Hematopoietic multipotent progenitor cell treated with erythropoietin and hydrocortisone succinate and interleukin-3 and kit ligand, for 6 days (in vitro differentiated cells): ENCODE measurements around the gene ATAD3C.
"Not testable (repeated sequence)": the region's sequence is repeated elsewhere in the genome, so short reads cannot be mapped to it uniquely, and the experiment has no call there.

Experiments used
- DNase-seq: peaks from one replicate; pipeline ENCODE4 v3.0.0-alpha.2; 2015

ATAD3C gene

DNA sequence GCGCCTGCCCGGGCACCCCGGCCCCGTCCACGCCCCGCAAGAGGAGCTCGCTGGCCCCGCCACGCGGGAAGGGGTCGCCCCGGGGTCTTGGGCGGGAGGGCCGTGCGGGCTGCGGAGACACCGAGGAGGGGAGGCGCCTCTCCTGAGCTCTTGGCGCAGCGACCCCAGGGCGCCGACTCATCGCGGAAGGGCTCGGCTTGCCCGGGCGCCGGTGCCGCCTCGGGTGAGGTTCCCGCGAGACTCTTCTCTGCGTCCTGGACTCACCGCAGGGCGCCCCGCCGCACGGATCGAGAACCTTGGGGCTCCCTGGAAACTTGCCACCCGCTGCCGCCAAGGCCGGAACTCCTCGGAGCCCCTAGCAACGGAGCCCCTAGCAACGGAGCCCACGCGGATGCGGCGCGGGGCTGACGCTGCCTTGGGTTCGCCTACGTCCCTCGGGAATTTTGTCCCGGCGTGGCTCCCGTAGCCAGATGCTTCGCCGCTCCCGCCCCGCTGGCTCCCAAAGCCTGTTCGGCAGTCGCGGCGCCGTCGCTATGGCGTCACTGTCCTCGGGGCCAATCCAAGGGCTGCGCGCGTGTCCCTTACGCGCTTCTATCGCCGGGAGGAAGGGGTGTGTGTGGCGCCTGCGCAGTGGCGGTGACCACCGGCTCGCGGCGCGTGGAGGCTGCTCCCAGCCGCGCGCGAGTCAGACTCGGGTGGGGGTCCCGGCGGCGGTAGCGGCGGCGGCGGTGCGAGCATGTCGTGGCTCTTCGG, 62.2 kb downstream of the ATAD3C start, which contains the start of gene ATAD3A:
Gene ATAD3A (plus strand): TSS at position 630 of the 753 bp plus-strand sequence. CDS start 107 bp downstream, at position 737.
- peak; percentile 98 for DNase-seq

DNA sequence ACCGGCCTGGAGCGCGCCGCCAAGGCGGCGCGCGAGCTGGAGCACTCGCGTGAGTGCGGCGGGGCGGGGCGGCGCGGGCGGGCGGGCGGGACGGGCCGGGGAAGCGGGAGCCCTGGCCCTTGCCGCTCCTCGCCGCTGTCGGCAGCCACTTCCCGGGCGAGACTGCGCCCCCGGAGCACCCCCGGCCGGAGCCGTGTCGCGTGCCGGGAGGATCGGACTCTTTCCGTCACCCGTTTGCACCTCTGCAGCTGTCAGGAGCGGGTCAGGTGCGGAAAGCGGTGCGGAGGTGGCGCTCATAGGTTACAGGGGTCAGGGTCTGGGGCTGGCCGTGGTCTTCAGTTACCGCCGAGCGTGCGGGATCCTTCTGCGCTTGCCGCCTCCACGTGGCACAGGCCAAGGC, 62.9 kb downstream of the ATAD3C start:
- not testable (repeated sequence) for DNase-seq

DNA sequence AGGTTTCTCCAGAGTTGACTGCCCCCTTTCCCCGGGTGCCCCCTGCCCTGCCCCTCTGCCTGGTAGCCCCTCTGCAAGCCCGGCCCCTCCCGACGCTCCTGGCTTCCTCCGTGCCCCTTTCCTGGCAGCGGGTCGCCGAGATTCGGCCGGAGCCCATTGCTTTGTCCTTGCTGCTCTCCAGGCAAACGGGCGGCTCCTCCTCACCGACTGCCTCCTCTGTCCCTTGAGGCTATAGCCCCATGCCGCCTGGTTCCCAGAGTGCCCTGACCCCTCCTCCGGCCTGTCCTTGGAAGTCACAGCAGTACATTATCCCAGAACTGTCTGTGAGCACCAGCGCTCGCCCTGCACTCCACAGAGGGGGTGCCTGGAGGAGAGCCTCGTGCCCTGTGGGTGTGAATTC, 64.2 kb downstream of the ATAD3C start:
- not testable (repeated sequence) for DNase-seq

DNA sequence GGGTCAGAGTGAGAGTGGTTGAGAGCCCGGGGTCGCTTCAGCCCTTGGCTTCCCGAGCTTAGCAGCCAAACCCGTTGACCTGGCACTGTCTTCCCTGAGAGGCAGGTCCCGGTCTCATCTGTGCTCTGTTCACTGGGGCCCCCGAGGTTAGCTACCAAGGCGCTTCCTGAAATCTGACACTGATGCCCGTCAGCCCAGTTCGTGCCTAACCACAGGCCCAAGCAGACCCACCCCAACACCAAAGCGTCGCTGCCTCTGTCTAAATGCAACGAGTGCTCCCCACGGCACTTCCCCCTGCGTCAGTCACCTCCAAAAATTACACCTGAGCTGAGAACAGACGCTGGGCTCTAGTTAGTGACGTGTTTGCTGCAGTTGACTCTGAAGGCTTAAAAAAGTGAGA, 64.9 kb downstream of the ATAD3C start:
- DNase-seq, result not testable (repeated sequence)

DNA sequence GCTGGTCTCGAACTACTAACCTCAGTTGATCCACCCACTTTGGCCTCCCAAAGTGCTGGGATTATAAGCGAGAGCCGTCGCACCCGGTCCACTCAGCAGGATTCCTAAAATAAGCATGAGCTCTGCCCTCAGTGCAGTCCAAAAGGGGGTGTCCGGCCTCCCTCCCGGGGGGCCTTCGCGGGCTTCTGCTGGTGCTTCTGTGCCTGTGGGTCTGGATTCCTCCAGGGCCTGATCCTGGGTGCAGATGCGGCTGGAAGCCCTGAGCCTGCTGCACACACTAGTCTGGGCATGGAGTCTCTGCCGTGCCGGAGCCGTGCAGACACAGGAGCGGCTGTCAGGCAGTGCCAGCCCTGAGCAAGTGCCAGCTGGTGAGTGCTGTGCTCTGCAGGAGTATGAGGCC, 67.4 kb downstream of the ATAD3C start:
- not testable (repeated sequence) for DNase-seq

DNA sequence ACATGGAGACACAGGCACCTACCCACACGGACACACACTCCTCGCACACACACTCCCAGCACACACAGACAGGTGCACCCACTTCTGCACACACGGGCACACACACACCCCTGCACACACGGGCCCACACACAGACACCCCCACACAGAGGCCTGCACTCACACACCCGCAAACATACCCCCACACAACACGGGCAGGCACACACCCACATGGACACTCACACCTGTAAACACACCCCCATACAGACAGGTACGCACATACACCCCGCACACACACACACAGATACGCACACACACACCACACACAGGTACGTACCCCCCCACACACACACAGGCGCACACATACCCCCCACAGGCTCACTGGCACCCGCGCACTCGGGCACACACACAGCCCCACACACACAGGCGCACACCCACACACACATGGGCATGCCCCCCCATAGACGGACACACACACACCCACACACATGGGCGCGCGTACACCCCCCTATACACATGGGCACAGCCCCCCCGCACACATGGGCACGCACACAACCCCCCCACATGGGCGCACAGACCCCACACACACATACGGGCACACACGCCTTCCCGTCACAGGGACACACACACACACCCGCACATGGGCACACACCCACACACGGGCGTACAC, 68.6 kb downstream of the ATAD3C start:
- no peak for DNase-seq

DNA sequence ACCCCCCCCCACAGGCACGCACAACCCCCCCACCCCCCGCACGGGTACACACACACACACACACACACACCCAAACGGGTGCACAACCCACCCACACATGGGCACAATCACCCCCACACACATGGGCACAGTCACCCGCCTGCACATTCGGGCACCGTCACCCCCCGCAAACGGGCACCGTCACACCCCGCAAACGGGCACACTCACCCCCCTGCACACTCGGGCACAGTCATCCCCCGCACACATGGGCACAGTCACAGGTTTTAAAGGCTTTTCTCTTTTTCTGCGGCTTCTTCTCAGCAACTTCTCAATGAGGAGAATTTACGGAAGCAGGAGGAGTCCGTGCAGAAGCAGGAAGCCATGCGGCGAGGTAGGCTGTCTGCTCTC, 69.1 kb downstream of the ATAD3C start:
- DNase-seq, result not testable (repeated sequence)
